ENCODE results near the gene PTPRG. TPM values are rescaled to one million over a fixed set of nuclear protein-coding genes. Genes with fewer than 3 reads are reported as not detected.

PTPRG gene
- total RNA-seq, 6 experiments from 2014 or later: 11.7 to 27.8 (median 14.7) TPM

DNA sequence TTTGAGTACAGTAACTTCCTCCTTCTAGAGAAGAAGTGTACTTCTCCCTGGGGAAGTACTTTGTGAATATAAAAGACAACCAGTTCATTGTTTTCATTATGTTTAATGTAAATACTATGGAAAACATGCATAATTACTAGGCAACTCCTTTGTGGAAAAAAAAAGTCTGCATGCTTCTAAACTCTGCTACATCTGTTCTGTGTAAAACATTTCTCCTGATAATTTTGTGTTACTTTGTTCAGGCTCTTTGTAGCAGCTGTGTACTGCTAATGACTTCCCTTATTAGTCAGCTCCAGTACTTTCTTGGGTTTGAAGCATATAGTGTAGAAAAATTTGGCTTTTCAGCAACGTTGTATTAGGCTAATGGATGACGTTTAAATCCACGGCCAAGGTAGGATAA is 700.4 kb downstream of the PTPRG start:
- Histone ChIP-seq H3K27me3 (no peaks in the 10 kb centered on the region), H3K27ac (no peak overlapping the region), H3K36me3 (peaks cover 0 to 3% (median 0%) of the 10 kb centered on the region in 4 donors), H3K4me1 (peaks cover 0 to 9% (median 0%) of the 10 kb centered on the region in 4 donors), H3K4me3 (no peak overlapping the region), H3K9me3 (no peaks in the 10 kb centered on the region)
- intact Hi-C loops (cut with DNase I): no loop called here
- WGBS (ENCODE audit: insufficient coverage, low coverage, low lambda C conversion rate, missing lambda C conversion rate): 82% methylated on average over 3 of the region's 3 CpGs
- ATAC-seq: no peak
- no peak for DNase-seq
- no peak for TF ChIP-seq POLR2A (IDR thresholded peaks at IDR 0.05)
- TF ChIP-seq, protein P1, sequence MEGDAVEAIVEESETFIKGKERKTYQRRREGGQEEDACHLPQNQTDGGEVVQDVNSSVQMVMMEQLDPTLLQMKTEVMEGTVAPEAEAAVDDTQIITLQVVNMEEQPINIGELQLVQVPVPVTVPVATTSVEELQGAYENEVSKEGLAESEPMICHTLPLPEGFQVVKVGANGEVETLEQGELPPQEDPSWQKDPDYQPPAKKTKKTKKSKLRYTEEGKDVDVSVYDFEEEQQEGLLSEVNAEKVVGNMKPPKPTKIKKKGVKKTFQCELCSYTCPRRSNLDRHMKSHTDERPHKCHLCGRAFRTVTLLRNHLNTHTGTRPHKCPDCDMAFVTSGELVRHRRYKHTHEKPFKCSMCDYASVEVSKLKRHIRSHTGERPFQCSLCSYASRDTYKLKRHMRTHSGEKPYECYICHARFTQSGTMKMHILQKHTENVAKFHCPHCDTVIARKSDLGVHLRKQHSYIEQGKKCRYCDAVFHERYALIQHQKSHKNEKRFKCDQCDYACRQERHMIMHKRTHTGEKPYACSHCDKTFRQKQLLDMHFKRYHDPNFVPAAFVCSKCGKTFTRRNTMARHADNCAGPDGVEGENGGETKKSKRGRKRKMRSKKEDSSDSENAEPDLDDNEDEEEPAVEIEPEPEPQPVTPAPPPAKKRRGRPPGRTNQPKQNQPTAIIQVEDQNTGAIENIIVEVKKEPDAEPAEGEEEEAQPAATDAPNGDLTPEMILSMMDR (IDR thresholded peaks at IDR 0.05): no peak

DNA sequence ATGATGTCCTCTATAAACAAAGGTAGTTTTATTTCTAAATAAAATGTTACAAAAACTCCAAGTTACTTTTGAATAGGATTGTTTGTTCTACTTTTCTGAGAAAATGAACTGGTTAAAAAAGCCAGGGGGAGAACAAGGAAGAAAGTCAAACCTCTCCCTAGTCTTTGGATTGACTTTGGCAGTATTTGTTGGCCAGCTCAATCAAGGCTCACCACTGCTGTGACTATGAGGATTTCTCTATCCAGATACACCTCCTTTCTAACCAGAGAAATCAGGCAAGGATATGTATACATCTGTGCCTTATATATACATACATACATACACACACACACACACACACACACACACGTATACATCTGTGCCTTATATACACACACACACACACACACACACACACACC is 704.2 kb downstream of the PTPRG start:
- TF ChIP-seq, protein P1 (IDR thresholded peaks at IDR 0.05): no peak
- TF ChIP-seq POLR2A (IDR thresholded peaks at IDR 0.05): no peak
- WGBS (ENCODE audit: insufficient coverage, low coverage, low lambda C conversion rate, missing lambda C conversion rate): 80% methylated on average over 1 of the region's 1 CpG
- intact Hi-C loops (cut with DNase I): no loop called here
- Histone ChIP-seq H3K9me3 (no peaks in the 10 kb centered on the region), H3K27me3 (no peaks in the 10 kb centered on the region), H3K4me3 (no peak overlapping the region), H3K36me3 (peaks cover 0 to 3% (median 2%) of the 10 kb centered on the region in 4 donors), H3K4me1 (peaks cover 0 to 19% (median 4%) of the 10 kb centered on the region in 4 donors), H3K27ac (no peak overlapping the region)
- ATAC-seq (peak in 3 of 4 donors; percentile 25 to 56 (median 54)), DNase-seq (no peak)

DNA sequence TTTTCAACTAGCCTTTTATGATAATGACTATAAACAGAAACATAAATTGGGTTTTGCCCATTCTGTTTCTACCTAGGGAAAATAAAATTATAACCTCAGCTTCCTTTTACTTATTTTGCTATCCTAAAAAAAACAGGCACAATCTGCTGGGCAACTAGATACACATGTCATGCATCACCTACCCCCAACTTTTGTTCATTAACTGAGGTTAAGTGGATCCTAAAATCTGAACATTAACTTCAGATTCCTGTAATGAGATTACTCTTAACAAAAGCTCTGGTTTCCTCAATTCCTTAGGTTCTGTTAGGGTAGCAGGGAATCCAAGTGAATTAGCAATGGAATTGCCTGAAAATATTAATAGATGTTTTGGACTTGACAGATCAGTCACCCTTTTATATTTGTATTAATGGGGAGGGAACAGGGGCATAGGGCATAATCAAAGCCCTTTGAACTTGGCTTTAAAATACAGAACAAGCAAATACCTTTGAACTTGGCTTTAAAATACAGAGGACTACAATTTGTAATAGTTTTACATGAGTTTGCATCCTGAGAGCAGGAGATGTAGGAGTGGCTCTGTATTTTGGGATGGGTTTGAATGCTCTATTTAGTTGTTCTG is 705.4 kb downstream of the PTPRG start:
- Histone ChIP-seq H3K36me3 (peaks cover 0 to 3% (median 2%) of the 10 kb centered on the region in 4 donors), H3K4me3 (no peak overlapping the region), H3K9me3 (no peaks in the 10 kb centered on the region), H3K4me1 (peaks cover 0 to 19% (median 4%) of the 10 kb centered on the region in 4 donors), H3K27me3 (no peaks in the 10 kb centered on the region), H3K27ac (peak overlapping the region in 2 of 3 donors; percentile 2 to 44)
- peak; percentile 65 to 92 (median 86) for ATAC-seq
- TF ChIP-seq, protein P1 (IDR thresholded peaks at IDR 0.05): no peak
- TF ChIP-seq POLR2A (IDR thresholded peaks at IDR 0.05): no peak
- intact Hi-C loops (cut with DNase I): no loop called here
- DNase-seq: no peak

DNA sequence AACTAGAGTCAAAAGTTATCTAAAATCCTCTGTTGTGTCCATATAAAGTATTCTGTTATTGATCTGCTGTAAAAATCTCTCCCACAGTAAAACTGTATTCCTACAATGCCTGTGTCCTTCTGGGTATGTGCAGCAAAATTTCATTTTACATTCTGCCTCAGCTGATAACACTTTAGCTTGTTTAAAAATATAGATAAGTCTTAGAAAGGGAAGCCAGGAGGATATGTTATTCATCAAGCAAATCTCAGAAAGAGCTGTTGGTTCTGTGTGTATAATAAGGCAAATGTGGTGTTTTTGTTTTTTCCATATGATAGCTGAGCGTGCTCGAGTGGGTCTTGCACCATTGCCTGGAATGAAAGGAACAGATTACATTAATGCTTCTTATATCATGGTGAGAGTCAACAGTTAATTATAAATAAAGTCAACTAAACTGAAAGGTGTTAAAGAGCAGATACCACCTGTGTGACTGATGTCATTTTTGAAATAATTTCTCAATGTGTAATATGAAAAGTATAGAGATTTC is 715.3 kb downstream of the PTPRG start:
- H3K4me3 ChIP-seq: no peak overlapping the region
- peaks cover 0 to 5% (median 0%) of the 10 kb centered on the region in 4 donors for H3K36me3 ChIP-seq
- no peak for ATAC-seq
- no peaks in the 10 kb centered on the region for H3K9me3 ChIP-seq
- WGBS (ENCODE audit: insufficient coverage, low coverage, low lambda C conversion rate, missing lambda C conversion rate): 93% methylated on average over 2 of the region's 2 CpGs
- no peak overlapping the region for H3K27ac ChIP-seq
- TF ChIP-seq, protein P1 (IDR thresholded peaks at IDR 0.05): no peak
- no peak for TF ChIP-seq POLR2A (IDR thresholded peaks at IDR 0.05)
- intact Hi-C loops (cut with DNase I): no loop called here
- DNase-seq: no peak
- no peaks in the 10 kb centered on the region for H3K27me3 ChIP-seq
- H3K4me1 ChIP-seq: no peaks in the 10 kb centered on the region

Measured in right lobe of liver (tissue), 6 donors.